Neural progenitor cell (in vitro differentiated cells): ENCODE results near the gene GMCL2. TPM values are rescaled to one million over a fixed set of nuclear protein-coding genes. Genes with fewer than 3 reads are reported as not detected.

Source experiments
- DNase-seq: peaks from one replicate; pipeline ENCODE4 v3.0.0-alpha.2; 2016; ENCODE audit warnings: low spot score
- H2AFZ ChIP-seq: fragments of 200-600 bp; sonication (generic); replicated peaks from 2 replicates; pipeline ENCODE4 v1.6.1; 2016; ENCODE audit warnings: antibody characterized with exemption
- H3F3A ChIP-seq: fragments of 200-600 bp; sonication (generic); 2 replicates; pipeline ENCODE4 v1.6.1; 2016; ENCODE audit warnings: antibody characterized with exemption, low read depth
- H3K27ac ChIP-seq: fragments of 200-600 bp; sonication (generic); 2 replicates; pipeline ENCODE4 v1.5.1; 2016; ENCODE audit warnings: mild to moderate bottlenecking
- H3K27me3 ChIP-seq: fragments of 200-600 bp; sonication (generic); 2 replicates; pipeline ENCODE4 v1.6.1; 2016; ENCODE audit warnings: mild to moderate bottlenecking, moderate library complexity
- H3K36me3 ChIP-seq: fragments of 200-600 bp; sonication (generic); 2 replicates; pipeline ENCODE4 v1.5.1; 2016
- H3K4me1 ChIP-seq: fragments of 200-600 bp; sonication (generic); 2 replicates; pipeline ENCODE4 v1.6.1; 2016; ENCODE audit warnings: mixed run types
- H3K4me2 ChIP-seq: fragments of 200-600 bp; sonication (generic); 2 replicates; pipeline ENCODE4 v1.6.1; 2016
- H3K4me3 ChIP-seq: fragments of 200-600 bp; sonication (generic); 2 replicates; pipeline ENCODE4 v1.5.1; 2016
- H3K79me2 ChIP-seq: fragments of 200-600 bp; sonication (generic); 2 replicates; pipeline ENCODE4 v1.6.1; 2016; ENCODE audit warnings: low read depth
- H3K9ac ChIP-seq: fragments of 200-600 bp; sonication (generic); 2 replicates; pipeline ENCODE4 v1.6.1; 2016
- H3K9me3 ChIP-seq: fragments of 200-600 bp; sonication (generic); 2 replicates; pipeline ENCODE4 v1.5.1; 2016; ENCODE audit warnings: low read depth
- H4K20me1 ChIP-seq: fragments of 200-600 bp; sonication (generic); 2 replicates; pipeline ENCODE4 v1.6.1; 2016; ENCODE audit warnings: low read depth
- H3K27ac Mint-ChIP-seq: 3 replicates; pipeline ENCODE4 v1.8.0; 2021; ENCODE audit warnings: mixed read lengths
- H3K27me3 Mint-ChIP-seq: 2 replicates; pipeline ENCODE4 v1.8.0; 2022; ENCODE audit warnings: low read depth, mild to moderate bottlenecking, inconsistent platforms, moderate library complexity, mixed read lengths; ENCODE audit not compliant: insufficient read depth
- H3K36me3 Mint-ChIP-seq: 3 replicates; pipeline ENCODE4 v1.8.0; 2021; ENCODE audit warnings: mixed read lengths
- H3K4me1 Mint-ChIP-seq: 3 replicates; pipeline ENCODE4 v1.8.0; 2021; ENCODE audit warnings: mixed read lengths
- H3K4me3 Mint-ChIP-seq: 3 replicates; pipeline ENCODE4 v1.8.0; 2021; ENCODE audit warnings: mild to moderate bottlenecking, moderate library complexity, mixed read lengths
- H3K9me3 Mint-ChIP-seq: 3 replicates; pipeline ENCODE4 v1.8.0; 2020; ENCODE audit warnings: mixed read lengths
- CTCF ChIP-seq: fragments of 200-600 bp; sonication (generic); IDR thresholded peaks from 2 replicates; pipeline ENCODE4 v1.5.1; 2017; ENCODE audit warnings: antibody characterized with exemption, mild to moderate bottlenecking
- EZH2 ChIP-seq: fragments of 200-600 bp; sonication (generic); IDR thresholded peaks from 2 replicates; pipeline ENCODE4 v1.6.1; 2017; ENCODE audit warnings: antibody characterized with exemption, mild to moderate bottlenecking, moderate library complexity
- EZH2phosphoT487 ChIP-seq: fragments of 200-600 bp; sonication (generic); IDR thresholded peaks from 2 replicates; pipeline ENCODE4 v1.6.1; 2017; ENCODE audit warnings: antibody characterized with exemption
- total RNA-seq: library from RNA; depleted of rRNA; stranded (reverse); fragments of >200 nt; gene quantifications from 2 replicates; pipeline ENCODE4 v1.2.3, GENCODE V29; 2015; ENCODE audit warnings: low replicate concordance

Gene GMCL2
- total RNA-seq, 1 donor from 2014 or later: not detected

- peaks cover 48% of the 10 kb centered on the region for H3K36me3 Mint-ChIP-seq
- H3K27me3 ChIP-seq: no peaks in the 10 kb centered on the region
- H3K79me2 ChIP-seq: no peaks in the 10 kb centered on the region
- no peaks in the 10 kb centered on the region for H3K9me3 ChIP-seq
- H3K27ac ChIP-seq: no peak overlapping the region
- H3F3A ChIP-seq: peaks cover 8% of the 10 kb centered on the region
- no peak overlapping the region for H3K4me3 ChIP-seq
- no peak overlapping the region for H2AFZ ChIP-seq
- peaks cover 10% of the 10 kb centered on the region for H3K4me1 ChIP-seq
- peaks cover 9% of the 10 kb centered on the region for H3K4me1 Mint-ChIP-seq
- H3K27me3 Mint-ChIP-seq: peaks cover 2% of the 10 kb centered on the region
- TF ChIP-seq CTCF (no peak), EZH2 (no peak), EZH2phosphoT487 (no peak)
- H4K20me1 ChIP-seq: no peaks in the 10 kb centered on the region
- peak overlapping the region; percentile 57 for H3K27ac Mint-ChIP-seq
- no peak overlapping the region for H3K9ac ChIP-seq
- no peak overlapping the region for H3K4me2 ChIP-seq
- no peak overlapping the region for H3K4me3 Mint-ChIP-seq
- DNase-seq: no peak
- peaks cover 6% of the 10 kb centered on the region for H3K36me3 ChIP-seq
- no peaks in the 10 kb centered on the region for H3K9me3 Mint-ChIP-seq
These were observed 35.1 kb upstream of the GMCL2 start for GRCh38 chr5:178222292-178222691.

- Histone ChIP-seq H3K36me3 (peaks cover 6% of the 10 kb centered on the region), H3K4me3 (no peak overlapping the region), H3K27ac (no peak overlapping the region), H2AFZ (no peak overlapping the region), H3K9me3 (no peaks in the 10 kb centered on the region), H3K4me1 (peaks cover 10% of the 10 kb centered on the region), H3K9ac (no peak overlapping the region), H3K27me3 (no peaks in the 10 kb centered on the region), H3K4me2 (no peak overlapping the region), H3K79me2 (no peaks in the 10 kb centered on the region), H4K20me1 (no peaks in the 10 kb centered on the region), H3F3A (peaks cover 8% of the 10 kb centered on the region)
- Mint-ChIP-seq H3K36me3 (peaks cover 45% of the 10 kb centered on the region), H3K4me3 (no peak overlapping the region), H3K4me1 (peaks cover 9% of the 10 kb centered on the region), H3K27ac (peak overlapping the region; percentile 57), H3K27me3 (peaks cover 2% of the 10 kb centered on the region), H3K9me3 (no peaks in the 10 kb centered on the region)
- no peak for DNase-seq
- TF ChIP-seq EZH2phosphoT487 (no peak), EZH2 (no peak), CTCF (no peak)
These were observed 34.7 kb upstream of the GMCL2 start for GRCh38 chr5:178221853-178222252.

GRCh38 chr5:178221282-178221681 is 34.1 kb upstream of the GMCL2 start:
- Histone ChIP-seq H3K4me3 (no peak overlapping the region), H3F3A (peaks cover 11% of the 10 kb centered on the region), H3K27ac (no peak overlapping the region), H3K9me3 (no peaks in the 10 kb centered on the region), H3K36me3 (peaks cover 6% of the 10 kb centered on the region), H3K4me1 (peaks cover 10% of the 10 kb centered on the region), H3K27me3 (no peaks in the 10 kb centered on the region), H2AFZ (no peak overlapping the region), H4K20me1 (no peaks in the 10 kb centered on the region), H3K4me2 (no peak overlapping the region), H3K79me2 (no peaks in the 10 kb centered on the region), H3K9ac (no peak overlapping the region)
- Mint-ChIP-seq H3K4me3 (no peak overlapping the region), H3K27me3 (peaks cover 2% of the 10 kb centered on the region), H3K9me3 (no peaks in the 10 kb centered on the region), H3K4me1 (peaks cover 9% of the 10 kb centered on the region), H3K27ac (peak overlapping the region; percentile 50), H3K36me3 (peaks cover 43% of the 10 kb centered on the region)
- no peak for DNase-seq
- TF ChIP-seq CTCF: no peak
- TF ChIP-seq EZH2phosphoT487: no peak
- TF ChIP-seq EZH2: no peak
